GM12878 (cell line): ENCODE data around the gene PYGM. TPM values are rescaled to one million over a fixed set of nuclear protein-coding genes. Genes with fewer than 3 reads are reported as not detected.

Experiments used
- BCL11A ChIP-seq: IDR thresholded peaks from 2 replicates; pipeline ENCODE4 v1.6.1; 2011; ENCODE audit warnings: low read depth, low read length
- EED ChIP-seq: sonication (generic); IDR thresholded peaks from 2 replicates; pipeline ENCODE4 v1.6.1; 2016; ENCODE audit warnings: antibody characterized with exemption, low read depth
- HDGF ChIP-seq: fragments of 450-650 bp; IDR thresholded peaks from 2 replicates; pipeline ENCODE4 v1.6.1; 2016; ENCODE audit warnings: antibody characterized with exemption
- NR2F1 ChIP-seq: fragments of 450-650 bp; conservative IDR thresholded peaks from 2 replicates; pipeline ENCODE4 v1.6.1; 2017; ENCODE audit warnings: mild to moderate bottlenecking
- PAX5 ChIP-seq: IDR thresholded peaks from 2 replicates; pipeline ENCODE4 v1.6.1; 2011; ENCODE audit warnings: low read depth, low read length, borderline replicate concordance
- SIX5 ChIP-seq: IDR thresholded peaks from 2 replicates; pipeline ENCODE4 v1.6.1; 2011; ENCODE audit warnings: mild to moderate bottlenecking, low read depth, low read length, moderate library complexity; ENCODE audit not compliant: severe bottlenecking
- SPI1 ChIP-seq: IDR thresholded peaks from 2 replicates; pipeline ENCODE4 v1.6.1; 2011; ENCODE audit warnings: low read depth, mild to moderate bottlenecking, low read length, moderate library complexity, borderline replicate concordance; ENCODE audit not compliant: insufficient read depth
- SRF ChIP-seq, 2 experiments: IDR thresholded peaks; 2 replicates each; pipeline ENCODE4 v1.6.1; 2011; ENCODE audit warnings: low read depth in 2 of 2, low read length in 2 of 2, mild to moderate bottlenecking in 1 of 2, moderate library complexity in 1 of 2
- SUPT20H ChIP-seq: IDR thresholded peaks from 2 replicates; pipeline ENCODE4 v1.6.1; 2011; ENCODE audit warnings: low read depth, mild to moderate bottlenecking, low read length, moderate library complexity, borderline replicate concordance; ENCODE audit not compliant: control insufficient read depth
- TBL1XR1 ChIP-seq: IDR thresholded peaks from 2 replicates; pipeline ENCODE4 v1.6.1; 2012; ENCODE audit warnings: low read depth, low read length, improper control_type of control experiment
- WRNIP1 ChIP-seq: IDR thresholded peaks from 2 replicates; pipeline ENCODE4 v1.6.1; 2011; ENCODE audit warnings: low read depth, low read length, improper control_type of control experiment, borderline replicate concordance
- ZNF384 ChIP-seq: IDR thresholded peaks from 2 replicates; pipeline ENCODE4 v1.6.1; 2012; ENCODE audit warnings: low read depth, mild to moderate bottlenecking, low read length, improper control_type of control experiment, borderline replicate concordance
- ZSCAN29 ChIP-seq: fragments of 450-650 bp; IDR thresholded peaks from 2 replicates; pipeline ENCODE4 v1.6.1; 2017; ENCODE audit warnings: mild to moderate bottlenecking, moderate library complexity
- polyA plus RNA-seq, 11 experiments: library from polyadenylated mRNA; depleted of rRNA in 4 of 11; unstranded in 6 of 11; stranded (reverse) in 5 of 11; fragments of >200 nt; fragmentation: Nextera tagmentation in 4 of 11; fragmentation: Illumina TruSeq in 1 of 11; extraction: Ambion mirVana in 4 of 11; extraction: Trizol in 1 of 11; gene quantifications; 1 replicate in 1 of 11; 2 replicates in 10 of 11; pipeline versions ENCODE4 v1.2.1 to v1.2.3, GENCODE V29; 2011 to 2016; ENCODE audit warnings: inconsistent platforms in 2 of 11, missing spikeins in 2 of 11, low read depth in 1 of 11
- total RNA-seq, 4 experiments: library from RNA; depleted of rRNA in 3 of 4; stranded (reverse); fragments of >200 nt in 3 of 4; fragmentation: Illumina TruSeq in 1 of 4; extraction: Trizol in 1 of 4; gene quantifications; 2 replicates each; pipeline versions ENCODE4 v1.2.1 to v1.2.3, GENCODE V29; 2013 to 2021
- TF ChIP-seq, protein P1 (sequence below): IDR thresholded peaks from 2 replicates; pipeline ENCODE4 v1.6.1; 2011; ENCODE audit warnings: borderline replicate concordance, low read depth, mild to moderate bottlenecking, moderate library complexity, low read length; ENCODE audit not compliant: insufficient read depth, poor library complexity, severe bottlenecking
- TF ChIP-seq, protein P2 (sequence below), 3 experiments: IDR thresholded peaks in 2 of 3; conservative IDR thresholded peaks in 1 of 3; 2 replicates each; pipeline ENCODE4 v1.5.1; 2011; ENCODE audit warnings: low read depth in 3 of 3, low read length in 3 of 3, mild to moderate bottlenecking in 3 of 3, control low read depth in 2 of 3, moderate library complexity in 2 of 3, inconsistent platforms in 1 of 3, mixed read lengths in 1 of 3; ENCODE audit not compliant: control insufficient read depth in 2 of 3, insufficient read depth in 1 of 3; ENCODE audit errors: extremely low read depth in 1 of 3

Gene PYGM
- total and polyA plus RNA-seq, 10 of the 15 experiments (the other 5 are each of a cell fraction or from before 2014, with no cell fraction given): 0.04 to 3.7 (median 0.27) TPM; not detected in 1

DNA sequence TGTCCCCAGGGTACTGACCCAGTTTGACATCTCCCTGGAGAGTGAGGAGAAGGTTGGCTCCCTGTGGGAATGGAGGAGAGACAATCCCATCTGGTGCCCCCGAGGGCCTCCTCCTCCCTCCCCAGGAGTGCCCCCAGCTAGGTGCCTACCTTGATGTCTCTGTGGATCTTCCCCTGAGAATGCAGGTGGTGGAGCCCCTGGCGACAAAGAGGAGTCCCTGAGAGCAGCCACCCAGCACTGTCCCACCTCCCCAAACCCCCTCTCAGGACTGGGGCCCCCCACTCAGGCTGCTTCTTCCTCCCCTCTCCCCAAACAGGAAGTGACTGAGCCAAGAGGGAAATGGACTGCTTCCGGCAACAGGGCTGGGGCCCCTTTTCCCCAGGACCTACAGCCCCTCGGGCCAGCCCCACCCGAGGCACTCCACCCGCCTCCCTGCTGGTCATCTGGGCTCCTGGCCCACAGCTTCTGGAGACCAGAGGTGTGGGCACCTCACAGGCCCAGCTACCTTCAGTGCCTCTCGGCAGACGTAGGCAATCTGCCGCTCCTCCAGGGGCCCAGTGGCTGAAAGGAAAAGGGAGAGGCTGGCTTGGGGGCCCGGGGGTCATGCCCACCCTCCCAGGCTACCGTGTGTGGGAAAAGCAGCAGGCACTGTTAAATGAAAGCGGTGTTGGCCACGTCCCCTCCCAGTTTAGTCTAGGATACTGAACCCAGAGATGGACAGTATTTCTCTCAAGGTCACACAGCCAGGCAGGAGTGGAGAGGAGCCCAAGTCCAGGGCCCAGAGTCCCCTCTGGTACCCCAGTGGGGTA, 42.0 kb upstream of the PYGM start (continued):
- 0 out of 4 replicates have a peak, but pooled peaks of 1 of the 2 experiments have one; percentile 27 for TF ChIP-seq SRF (IDR thresholded peaks at IDR 0.05; ENCODE audit: low read depth in 2 of 2, low read length in 2 of 2)
- TF ChIP-seq SUPT20H: no peak
- TF ChIP-seq ZSCAN29: no peak
- no peak for TF ChIP-seq NR2F1
- no peak for TF ChIP-seq ZNF384
- TF ChIP-seq EED: no peak
- no peak for TF ChIP-seq PAX5
- TF ChIP-seq SIX5: no peak
- TF ChIP-seq WRNIP1: no peak
- no peak for TF ChIP-seq BCL11A
- TF ChIP-seq HDGF: no peak
- no peak for TF ChIP-seq TBL1XR1
- TF ChIP-seq, protein P1, sequence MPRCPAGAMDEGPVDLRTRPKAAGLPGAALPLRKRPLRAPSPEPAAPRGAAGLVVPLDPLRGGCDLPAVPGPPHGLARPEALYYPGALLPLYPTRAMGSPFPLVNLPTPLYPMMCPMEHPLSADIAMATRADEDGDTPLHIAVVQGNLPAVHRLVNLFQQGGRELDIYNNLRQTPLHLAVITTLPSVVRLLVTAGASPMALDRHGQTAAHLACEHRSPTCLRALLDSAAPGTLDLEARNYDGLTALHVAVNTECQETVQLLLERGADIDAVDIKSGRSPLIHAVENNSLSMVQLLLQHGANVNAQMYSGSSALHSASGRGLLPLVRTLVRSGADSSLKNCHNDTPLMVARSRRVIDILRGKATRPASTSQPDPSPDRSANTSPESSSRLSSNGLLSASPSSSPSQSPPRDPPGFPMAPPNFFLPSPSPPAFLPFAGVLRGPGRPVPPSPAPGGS: no peak
- peak; percentile 43; the same call in 1 of the 2 replicates for TF ChIP-seq SPI1
- TF ChIP-seq, protein P2, sequence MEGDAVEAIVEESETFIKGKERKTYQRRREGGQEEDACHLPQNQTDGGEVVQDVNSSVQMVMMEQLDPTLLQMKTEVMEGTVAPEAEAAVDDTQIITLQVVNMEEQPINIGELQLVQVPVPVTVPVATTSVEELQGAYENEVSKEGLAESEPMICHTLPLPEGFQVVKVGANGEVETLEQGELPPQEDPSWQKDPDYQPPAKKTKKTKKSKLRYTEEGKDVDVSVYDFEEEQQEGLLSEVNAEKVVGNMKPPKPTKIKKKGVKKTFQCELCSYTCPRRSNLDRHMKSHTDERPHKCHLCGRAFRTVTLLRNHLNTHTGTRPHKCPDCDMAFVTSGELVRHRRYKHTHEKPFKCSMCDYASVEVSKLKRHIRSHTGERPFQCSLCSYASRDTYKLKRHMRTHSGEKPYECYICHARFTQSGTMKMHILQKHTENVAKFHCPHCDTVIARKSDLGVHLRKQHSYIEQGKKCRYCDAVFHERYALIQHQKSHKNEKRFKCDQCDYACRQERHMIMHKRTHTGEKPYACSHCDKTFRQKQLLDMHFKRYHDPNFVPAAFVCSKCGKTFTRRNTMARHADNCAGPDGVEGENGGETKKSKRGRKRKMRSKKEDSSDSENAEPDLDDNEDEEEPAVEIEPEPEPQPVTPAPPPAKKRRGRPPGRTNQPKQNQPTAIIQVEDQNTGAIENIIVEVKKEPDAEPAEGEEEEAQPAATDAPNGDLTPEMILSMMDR (IDR thresholded peaks at IDR 0.05 in 2 of 3, conservative IDR thresholded peaks at IDR 0.05 in 1 of 3; ENCODE audit: control insufficient read depth in 2 of 3, extremely low read depth in 1 of 3, insufficient read depth in 1 of 3, low read depth in 3 of 3, low read length in 3 of 3): no peak
